ENCODE data around the gene PCNT.
A peak's percentile ranks its signal among the peaks of the same experiment; 100 is the strongest.
"Not testable (repeated sequence)": the region's sequence is repeated elsewhere in the genome, so short reads cannot be mapped to it uniquely, and the experiment has no call there.

Gene PCNT

GRCh38 chr21:46438241-46438640 lies 114.3 kb downstream of the PCNT start:
- no peak for TF ChIP-seq CTCF (IDR thresholded peaks at IDR 0.05; ENCODE audit: low read depth, low read length)
- no peak overlapping the region for H3K4me3 ChIP-seq (replicated peaks in 1 of 2; ENCODE audit: low read depth in 2 of 2, low read length in 2 of 2)
- DNase-seq (ENCODE audit: low read depth in 2 of 2): no peak

GRCh38 chr21:46439906-46440305 lies 116.0 kb downstream of the PCNT start:
- DNase-seq (ENCODE audit: low read depth in 2 of 2): no peak
- TF ChIP-seq CTCF (IDR thresholded peaks at IDR 0.05; ENCODE audit: low read depth, low read length): no peak
- no peak overlapping the region for H3K4me3 ChIP-seq (replicated peaks in 1 of 2; ENCODE audit: low read depth in 2 of 2, low read length in 2 of 2)

- TF ChIP-seq CTCF (IDR thresholded peaks at IDR 0.05; ENCODE audit: low read depth, low read length): no peak
- DNase-seq (ENCODE audit: low read depth in 2 of 2): no peak
- no peak overlapping the region for H3K4me3 ChIP-seq (replicated peaks in 1 of 2; ENCODE audit: low read depth in 2 of 2, low read length in 2 of 2)
Measured at GRCh38 chr21:46441331-46441730, 117.4 kb downstream of the PCNT start.

DNA sequence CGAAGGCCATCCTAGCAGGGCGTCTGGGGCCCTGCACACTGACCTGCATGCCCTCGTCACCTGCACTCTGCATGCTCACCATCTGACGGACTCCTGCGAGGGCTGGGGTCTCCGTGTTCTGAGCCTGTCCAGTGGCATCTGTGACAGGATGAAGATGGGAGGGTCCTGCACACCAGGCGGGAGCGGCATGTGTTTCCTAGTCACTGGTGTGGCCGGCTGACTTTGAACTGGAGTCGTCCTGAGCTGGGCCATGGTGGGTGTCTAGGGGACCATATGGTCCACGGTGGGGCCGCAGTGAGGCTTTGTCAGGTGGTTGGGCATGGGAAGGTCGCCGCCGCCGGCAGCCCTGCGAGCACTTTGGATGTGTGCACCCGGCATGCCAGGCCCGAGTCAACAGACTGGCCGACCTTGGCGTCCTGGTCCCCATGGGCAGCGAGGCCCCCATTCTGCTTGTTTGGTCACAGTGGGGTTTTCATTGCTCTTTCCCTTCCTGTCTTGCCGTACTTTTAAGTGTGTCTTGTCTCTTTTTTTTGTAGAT lies 118.1 kb downstream of the PCNT start:
- H3K4me3 ChIP-seq (replicated peaks in 1 of 2; ENCODE audit: low read depth in 2 of 2, low read length in 2 of 2): no peak overlapping the region
- DNase-seq (ENCODE audit: low read depth in 2 of 2): no peak
- TF ChIP-seq CTCF (IDR thresholded peaks at IDR 0.05; ENCODE audit: low read depth, low read length): no peak

DNA sequence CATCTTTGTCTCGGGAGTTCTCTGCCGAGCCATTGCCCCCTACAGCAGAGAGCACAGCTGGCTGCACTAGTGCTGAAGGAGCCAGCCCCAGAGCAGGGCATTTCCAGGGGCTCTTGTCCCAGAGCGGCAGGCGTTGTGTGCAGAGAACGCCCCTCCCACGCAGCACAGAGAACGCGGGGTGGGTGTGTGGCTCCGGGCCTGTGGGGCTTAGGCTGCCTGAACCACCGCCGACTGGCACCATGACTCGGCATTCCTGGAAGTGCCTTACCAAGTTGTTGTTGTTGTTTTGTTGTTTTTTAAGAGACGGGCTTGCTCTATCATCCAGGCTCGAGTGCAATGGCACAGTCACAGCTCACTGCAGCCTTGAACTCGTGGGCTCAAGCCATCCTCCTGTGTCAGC lies 119.0 kb downstream of the PCNT start:
- no peak for DNase-seq (ENCODE audit: low read depth in 2 of 2)
- H3K4me3 ChIP-seq (replicated peaks in 1 of 2; ENCODE audit: low read depth in 2 of 2, low read length in 2 of 2): no peak overlapping the region
- TF ChIP-seq CTCF (IDR thresholded peaks at IDR 0.05; ENCODE audit: low read depth, low read length): no peak

GRCh38 chr21:46443910-46444309 lies 120.0 kb downstream of the PCNT start:
- no peak for TF ChIP-seq CTCF (IDR thresholded peaks at IDR 0.05; ENCODE audit: low read depth, low read length)
- H3K4me3 ChIP-seq (replicated peaks in 1 of 2; ENCODE audit: low read depth in 2 of 2, low read length in 2 of 2): no peak overlapping the region
- DNase-seq (ENCODE audit: low read depth in 2 of 2): peak in 1 of 2 donors; percentile 23

DNA sequence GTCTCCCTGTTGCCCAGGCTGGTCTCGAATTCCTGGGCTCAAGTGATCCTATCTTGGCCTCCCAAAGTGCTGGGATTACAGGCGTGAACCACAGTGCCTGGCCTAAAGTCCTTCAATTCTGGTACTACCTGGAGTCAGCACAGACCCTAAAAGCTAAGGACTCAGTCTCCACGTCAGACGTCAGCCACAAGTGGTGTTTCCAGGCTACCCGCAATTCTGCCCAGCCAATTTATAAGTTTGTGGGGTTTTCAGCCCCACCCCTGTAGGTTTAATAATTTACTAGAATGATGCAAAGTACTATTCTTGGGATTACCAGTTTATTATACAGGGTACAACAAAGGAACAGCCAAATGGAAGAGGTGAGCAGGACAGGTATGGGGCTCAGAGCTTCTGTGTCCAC lies 124.2 kb downstream of the PCNT start:
- no peak for TF ChIP-seq CTCF (IDR thresholded peaks at IDR 0.05; ENCODE audit: low read depth, low read length)
- no peak for DNase-seq (ENCODE audit: low read depth in 2 of 2)
- no peak overlapping the region for H3K4me3 ChIP-seq (replicated peaks in 1 of 2; ENCODE audit: low read depth in 2 of 2, low read length in 2 of 2)

- H3K4me3 ChIP-seq (replicated peaks in 1 of 2; ENCODE audit: low read depth in 2 of 2, low read length in 2 of 2); DNase-seq (ENCODE audit: low read depth in 2 of 2): not testable (repeated sequence)
Measured at GRCh38 chr21:46448855-46449254, 124.9 kb downstream of the PCNT start.

All from cardiac fibroblast (primary cell).